Sciatic nerve (tissue), 2 donors: Measurements from ENCODE around the gene TRIML1. TPM values are rescaled to one million over a fixed set of nuclear protein-coding genes. Genes with fewer than 3 reads are reported as not detected.
"Not testable (repeated sequence)": the region's sequence is repeated elsewhere in the genome, so short reads cannot be mapped to it uniquely, and the experiment has no call there.

ENCODE experiments used
- ATAC-seq: fragments of 200-7000 bp; cut with Tn5 transposase; one replicate; pipeline ENCODE4 v1.9.1; 2020; ENCODE audit warnings: mild to moderate bottlenecking, moderate library complexity
- DNase-seq: peaks from one replicate; pipeline ENCODE4 v3.0.0-alpha.2; 2020; ENCODE audit warnings: low spot score
- intact Hi-C: fragments of 100-400 bp; cut with DNase I; formaldehyde crosslinking; loops from one replicate; pipeline ENCODE4 v1.14.2; 2022
- total RNA-seq: library from RNA; stranded (reverse); fragmentation: NEBNext Ultra II Directional; extraction: Animal tissue kit (Norgen Biotek cat#: 25700); gene quantifications from one replicate; pipeline ENCODE4 v1.2.1, GENCODE V29; 2021
- donor health status: DM: no; HTN: no; CAD: no.
- donor health status: DM: no; HTN: no; CAD: no.

TRIML1 gene
- total RNA-seq, 1 donor from 2014 or later, result not detected

DNA sequence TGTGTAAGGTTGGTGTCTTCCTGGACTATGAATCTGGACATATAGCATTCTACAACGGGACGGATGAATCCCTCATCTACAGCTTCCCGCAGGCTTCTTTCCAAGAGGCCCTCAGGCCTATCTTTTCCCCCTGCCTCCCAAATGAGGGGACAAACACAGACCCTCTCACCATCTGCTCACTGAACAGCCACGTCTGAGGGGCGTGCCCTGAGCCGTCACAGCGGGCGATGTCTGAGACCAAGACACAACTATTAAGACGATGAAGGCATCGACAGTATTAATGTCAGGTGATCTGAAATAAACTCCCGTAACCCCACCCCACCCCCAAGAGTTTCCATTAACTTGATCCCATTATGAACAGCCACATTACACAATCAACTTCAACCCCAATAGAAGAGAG lies 7.9 kb downstream of the TRIML1 start:
- intact Hi-C loops, result no loop called here
- ATAC-seq (no peak), DNase-seq (no peak)

- DNase-seq (no peak), ATAC-seq (no peak)
- intact Hi-C loops, result no loop called here
Measured at GRCh38 chr4:188147776-188148175, 8.5 kb downstream of the TRIML1 start.

DNA sequence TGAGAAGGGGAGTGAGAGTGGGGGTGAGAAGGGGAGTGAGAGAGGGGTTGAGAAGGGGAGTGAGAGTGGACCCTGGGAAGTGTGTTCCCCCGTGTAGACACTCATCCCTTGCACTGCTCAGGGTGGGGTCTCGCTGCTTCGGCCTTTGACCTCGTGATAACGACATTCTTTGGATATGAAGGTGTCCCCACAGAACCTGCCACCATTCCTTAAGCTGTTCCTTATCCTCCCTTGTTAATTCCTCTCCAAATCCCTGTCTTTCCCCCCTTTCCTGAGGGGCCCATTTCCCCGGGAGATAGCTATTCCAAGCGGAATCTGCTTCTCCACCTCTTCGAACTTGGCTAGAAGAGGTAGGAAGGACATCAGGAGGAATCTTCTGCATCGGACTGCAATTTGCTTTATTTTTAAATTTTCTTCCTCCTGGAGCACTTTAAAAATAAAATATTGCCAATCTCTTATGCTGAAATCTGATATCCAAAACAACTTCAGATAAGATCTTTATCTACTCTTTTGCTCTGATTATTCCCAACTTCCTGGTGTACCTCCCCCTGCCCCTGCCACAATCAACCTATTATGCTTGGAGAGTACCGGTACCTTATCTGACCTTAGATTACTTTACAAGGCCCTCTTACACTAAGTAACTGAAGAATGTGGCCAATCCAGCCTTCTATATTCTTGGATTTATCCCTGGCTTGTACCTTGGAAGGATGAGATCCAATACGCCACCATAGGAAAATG lies 15.6 kb downstream of the TRIML1 start:
- intact Hi-C loops, result no loop called here
- no peak for DNase-seq
- no peak for ATAC-seq

DNA sequence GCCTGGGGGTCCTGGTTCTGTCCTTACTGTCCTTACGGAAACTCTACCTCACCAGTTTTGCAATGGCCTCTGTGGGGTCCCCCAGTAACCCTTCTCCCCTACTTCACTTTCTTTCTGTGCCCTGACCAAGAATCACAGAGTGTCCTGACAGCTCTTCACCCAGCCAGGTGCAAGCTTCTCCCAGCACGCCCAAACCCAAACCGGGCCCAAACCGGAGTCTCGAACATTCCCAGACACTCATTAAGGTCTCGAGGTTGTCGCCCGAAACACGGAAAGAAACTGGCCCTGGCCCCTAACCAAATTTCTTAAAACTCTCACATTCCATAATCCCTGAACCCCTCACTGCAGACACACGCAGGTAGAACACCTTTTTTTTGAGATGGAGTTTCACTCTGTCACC lies 19.1 kb downstream of the TRIML1 start:
- DNase-seq (no peak), ATAC-seq (no peak)
- intact Hi-C loops, result no loop called here

DNA sequence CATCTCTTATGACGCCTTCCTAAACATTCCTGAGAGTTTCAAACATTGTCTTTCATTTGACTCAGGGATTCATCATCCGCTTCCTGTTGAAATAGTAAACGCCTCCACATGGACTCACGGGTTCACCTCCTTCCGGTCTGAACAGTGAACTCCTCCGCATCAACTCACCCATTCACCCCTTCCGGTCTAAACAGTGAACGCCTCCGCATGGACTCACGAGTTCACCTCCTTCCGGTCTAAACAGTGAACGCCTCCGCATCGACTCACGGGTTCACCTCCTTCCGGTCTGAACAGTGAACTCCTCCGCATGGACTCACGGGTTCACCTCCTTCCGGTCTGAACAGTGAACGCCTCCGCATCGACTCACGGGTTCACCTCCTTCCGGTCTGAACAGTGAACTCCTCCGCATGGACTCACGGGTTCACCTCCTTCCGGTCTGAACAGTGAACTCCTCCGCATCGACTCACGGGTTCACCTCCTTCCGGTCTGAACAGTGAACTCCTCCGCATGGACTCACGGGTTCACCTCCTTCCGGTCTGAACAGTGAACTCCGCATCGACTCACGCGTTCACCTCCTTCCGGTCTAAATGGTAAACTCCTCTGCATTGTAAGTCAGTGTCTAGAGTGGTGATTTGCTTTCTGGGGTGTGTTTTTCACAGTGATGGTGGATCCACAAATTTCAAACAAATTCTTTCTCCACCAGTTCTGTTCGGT lies 20.4 kb downstream of the TRIML1 start:
- intact Hi-C loops, DNase-seq, ATAC-seq: not testable (repeated sequence)

GRCh38 chr4:188160406-188160805 lies 21.2 kb downstream of the TRIML1 start:
- ATAC-seq (no peak), DNase-seq (no peak)
- intact Hi-C loops, result no loop called here

- DNase-seq, result no peak
- ATAC-seq, result no peak
- intact Hi-C loops, result no loop called here
Measured at GRCh38 chr4:188161167-188161566, 21.9 kb downstream of the TRIML1 start.

- DNase-seq, result no peak
- intact Hi-C loops, result no loop called here
- no peak for ATAC-seq
Measured at GRCh38 chr4:188162698-188163097, 23.5 kb downstream of the TRIML1 start.

GRCh38 chr4:188168726-188169373 lies 29.6 kb downstream of the TRIML1 start:
- DNase-seq, result no peak
- intact Hi-C loops, result no loop called here
- no peak for ATAC-seq

GRCh38 chr4:188171551-188171950 lies 32.3 kb downstream of the TRIML1 start:
- DNase-seq, result no peak
- intact Hi-C loops, result no loop called here
- no peak for ATAC-seq

DNA sequence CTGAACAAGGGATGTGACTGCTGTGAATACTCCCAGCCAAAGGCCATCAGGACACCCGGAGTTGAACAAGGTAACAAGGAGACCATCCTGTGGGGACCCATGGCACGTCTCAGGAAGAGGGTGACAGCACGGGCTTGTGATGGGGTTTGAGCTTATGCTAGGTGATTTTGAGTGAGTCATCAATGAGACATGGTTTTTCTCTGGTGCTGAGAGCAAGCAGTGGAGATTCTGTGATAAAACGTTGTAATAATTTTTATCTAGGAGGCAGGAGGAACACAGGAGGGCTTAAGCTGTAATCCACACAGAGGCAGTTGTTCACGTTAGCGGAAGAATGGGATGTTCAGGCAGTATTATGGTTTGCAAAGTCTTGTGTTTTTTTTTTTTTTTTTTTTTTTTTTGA lies 36.0 kb downstream of the TRIML1 start:
- DNase-seq (no peak), ATAC-seq (no peak)
- intact Hi-C loops, result no loop called here

DNA sequence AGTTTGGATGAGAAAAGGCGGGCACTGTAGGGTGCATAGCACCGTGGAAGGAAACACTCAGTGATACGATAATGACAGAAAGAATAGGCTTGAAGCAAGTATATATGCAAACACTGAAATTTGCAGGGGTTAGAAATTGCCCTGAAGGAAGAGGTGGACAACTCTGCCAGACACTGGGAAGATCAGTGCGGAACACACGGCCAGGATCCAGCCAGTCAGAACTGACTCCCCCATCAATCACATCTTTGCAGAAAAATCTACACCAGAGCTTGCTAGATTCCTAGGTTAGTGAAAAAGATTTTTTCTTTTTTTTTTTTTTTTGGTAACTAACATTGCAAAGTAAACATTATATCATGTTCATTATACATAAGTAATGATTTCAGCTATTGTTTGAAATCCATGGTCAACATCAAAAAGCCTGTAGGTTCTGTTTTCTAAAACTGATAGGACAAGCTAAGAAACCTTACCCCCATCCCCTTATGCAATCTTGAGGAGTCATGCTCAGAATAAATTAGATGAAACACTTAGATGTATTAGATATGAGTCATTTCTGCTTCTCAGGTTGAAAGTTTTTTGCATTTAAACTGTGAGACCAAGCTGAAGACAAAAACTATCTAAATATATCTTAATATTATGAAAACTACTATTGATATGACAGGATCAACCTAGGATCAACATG lies 38.9 kb downstream of the TRIML1 start:
- DNase-seq (no peak), ATAC-seq (no peak)
- intact Hi-C loops, result no loop called here

GRCh38 chr4:188178806-188179205 lies 39.6 kb downstream of the TRIML1 start:
- no peak for DNase-seq
- no peak for ATAC-seq
- intact Hi-C loops, result no loop called here

GRCh38 chr4:188187106-188187505 lies 47.9 kb downstream of the TRIML1 start:
- no peak for ATAC-seq
- DNase-seq, result no peak
- intact Hi-C loops, result no loop called here

DNA sequence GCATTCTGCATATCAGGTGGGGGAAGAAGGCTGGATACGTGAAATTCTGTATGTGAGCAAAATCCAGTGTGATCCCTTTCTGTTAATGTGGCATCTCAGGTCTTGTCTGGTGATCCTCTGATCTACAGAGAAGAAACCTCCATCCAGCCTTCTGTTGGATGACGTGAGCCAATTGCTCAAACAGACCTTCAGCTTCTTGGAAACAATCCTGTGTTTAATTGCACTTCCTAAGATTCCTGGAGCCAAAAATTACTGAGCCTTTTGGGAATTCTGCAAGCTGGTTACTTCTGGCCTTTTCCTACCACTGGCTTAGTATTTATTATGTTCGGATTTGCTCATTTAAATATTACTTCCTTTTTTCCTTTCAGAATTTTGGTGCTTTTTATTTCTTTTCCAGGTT lies 51.2 kb downstream of the TRIML1 start:
- ATAC-seq (peak; percentile 71), DNase-seq (no peak)
- intact Hi-C loops, result no loop called here

DNA sequence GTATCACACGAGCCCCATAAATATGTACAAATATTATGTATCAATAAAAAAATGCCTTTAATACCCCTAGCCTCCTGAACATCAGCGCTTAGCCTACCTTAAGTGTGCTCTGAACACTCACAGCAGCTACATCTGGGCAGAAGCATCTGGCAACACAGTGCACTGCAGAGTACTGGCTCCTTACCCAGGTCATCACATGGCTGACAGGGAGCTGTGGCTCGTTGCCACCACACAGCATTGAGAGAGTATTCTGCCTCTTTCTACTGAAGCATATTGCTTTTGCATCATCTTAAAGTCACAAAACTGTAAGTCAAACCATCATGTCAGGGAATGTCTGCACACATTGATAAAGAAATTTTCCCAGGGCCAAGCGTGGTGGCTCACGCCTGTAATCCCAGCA lies 55.2 kb downstream of the TRIML1 start:
- intact Hi-C loops, result no loop called here

DNA sequence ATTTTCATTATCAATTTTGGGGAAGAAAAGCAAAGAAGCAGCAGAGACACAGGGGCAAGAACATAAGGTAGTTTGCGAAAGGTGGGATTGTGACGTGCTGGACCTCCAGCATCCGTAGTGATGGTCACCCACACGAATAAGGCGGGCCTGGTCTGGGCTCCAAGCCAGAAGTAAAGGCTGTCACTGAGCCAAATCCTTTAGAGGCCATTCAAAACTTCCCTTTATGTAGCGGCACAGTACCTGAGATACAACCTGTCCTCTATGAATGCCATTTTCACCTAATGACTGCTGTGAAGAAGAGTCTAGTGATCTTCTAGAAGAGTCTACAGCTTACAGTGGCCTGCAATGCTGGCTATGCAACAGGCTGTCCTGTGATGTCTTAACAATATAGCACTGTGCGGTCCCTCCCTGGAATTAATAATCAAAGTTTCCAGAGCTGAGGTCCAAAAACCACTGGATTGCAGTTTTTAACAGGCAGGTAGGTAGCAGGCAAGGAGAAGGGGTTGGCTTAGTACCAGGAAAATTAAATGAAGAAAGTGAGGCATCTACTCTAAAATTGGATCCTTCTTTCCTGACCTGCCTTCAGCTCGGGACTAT lies 56.2 kb downstream of the TRIML1 start:
- intact Hi-C loops, result no loop called here
- no peak for ATAC-seq
- no peak for DNase-seq

More for the DNA sequence above, 55.2 kb downstream of the TRIML1 start:
- ATAC-seq (no peak), DNase-seq (no peak)

DNA sequence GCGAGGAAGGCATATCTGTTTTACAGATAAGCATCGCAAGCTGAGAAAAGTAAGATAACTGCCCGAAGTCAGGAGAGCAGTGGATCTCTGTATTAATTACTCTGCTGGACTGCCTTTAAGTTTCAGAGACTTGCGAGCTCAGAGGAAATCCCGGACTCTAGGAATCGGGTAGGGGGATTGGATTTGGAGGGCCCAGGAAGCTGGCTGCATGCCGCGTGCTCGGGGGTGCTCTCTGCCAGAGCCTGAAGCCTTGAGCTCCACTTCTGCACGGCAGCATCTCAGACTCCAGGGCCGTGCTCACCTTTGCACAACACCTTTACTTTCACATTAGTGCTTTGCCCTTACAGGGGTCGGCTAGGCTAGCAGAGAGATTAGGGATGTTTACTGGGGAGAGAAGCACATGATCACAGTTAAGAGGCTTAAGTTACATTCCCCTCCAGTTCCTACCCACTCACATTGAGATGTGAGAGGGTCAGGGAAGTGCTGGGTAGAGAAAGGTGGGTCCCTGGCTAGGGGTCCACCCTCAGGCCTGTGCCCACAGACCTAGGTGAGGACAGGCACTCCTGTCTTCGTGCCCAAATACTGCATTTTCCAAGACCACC lies 57.0 kb downstream of the TRIML1 start:
- no peak for DNase-seq
- intact Hi-C loops, result no loop called here
- no peak for ATAC-seq
